SK-N-SH (cell line): ENCODE measurements around the gene TTC28. TPM values are rescaled to one million over a fixed set of nuclear protein-coding genes. Genes with fewer than 3 reads are reported as not detected.

Source experiments
- CTCF ChIA-PET: fragments of 300-600, 350-600 bp; formaldehyde crosslinking; extraction: SDS; loops from one replicate; lab custom pipeline; 2021; lab: Yijun Ruan, JAX
- POLR2A ChIA-PET: fragments of 350-600 bp; sonication (Branson Sonifier 250); formaldehyde crosslinking; extraction: SDS; loops from one replicate; lab custom pipeline; 2020; ENCODE audit warnings: antibody characterized with exemption, inconsistent platforms; lab: Yijun Ruan, JAX
- DNase-seq: peaks from one replicate; pipeline ENCODE4 v3.0.0; 2012
- H2AFZ ChIP-seq: fragments of 200-600 bp; sonication (generic); 2 replicates; pipeline ENCODE4 v1.8.1; 2016; ENCODE audit warnings: antibody characterized with exemption, mild to moderate bottlenecking, low read depth
- H3F3A ChIP-seq: fragments of 200-600 bp; sonication (generic); replicated peaks from 2 replicates; pipeline ENCODE3; 2016; ENCODE audit warnings: antibody characterized with exemption, mild to moderate bottlenecking; ENCODE audit not compliant: insufficient read depth
- H3K27ac ChIP-seq, 2 experiments: fragments of 200-500 bp in 1 of 2; fragments of 200-600 bp in 1 of 2; sonication (Bioruptor generic) in 1 of 2; sonication (generic), shearing (Covaris generic) in 1 of 2; 2 replicates each; pipeline versions ENCODE4 v1.5.1 to v1.6.1; 2014 to 2016; ENCODE audit warnings: low read depth in 2 of 2, inconsistent platforms in 1 of 2, low read length in 1 of 2, mild to moderate bottlenecking in 1 of 2, mixed read lengths in 1 of 2
- H3K27me3 ChIP-seq: fragments of 200-600 bp; sonication (generic), shearing (Covaris generic); 2 replicates; pipeline ENCODE4 v1.6.1; 2016; ENCODE audit warnings: mixed run types; ENCODE audit not compliant: insufficient read depth
- H3K36me3 ChIP-seq, 2 experiments: fragments of 200-500 bp in 1 of 2; fragments of 200-600 bp in 1 of 2; sonication (Bioruptor generic) in 1 of 2; sonication (generic) in 1 of 2; replicated peaks in 1 of 2; 2 replicates each; pipeline versions ENCODE3 to v1.5.1; 2014 to 2016; ENCODE audit warnings: low read length in 1 of 2, mild to moderate bottlenecking in 1 of 2; ENCODE audit not compliant: insufficient read depth in 2 of 2, control insufficient read depth in 1 of 2
- H3K4me1 ChIP-seq, 2 experiments: fragments of 200-500 bp in 1 of 2; fragments of 200-600 bp in 1 of 2; sonication (Bioruptor generic) in 1 of 2; sonication (generic), shearing (Covaris generic) in 1 of 2; 2 replicates each; pipeline versions ENCODE4 v1.5.1 to v1.6.1; 2014 to 2016; ENCODE audit warnings: low read depth in 1 of 2, low read length in 1 of 2, mixed run types in 1 of 2; ENCODE audit not compliant: insufficient read depth in 2 of 2, control insufficient read depth in 1 of 2
- H3K4me2 ChIP-seq: fragments of 200-600 bp; sonication (generic), shearing (Covaris generic); 2 replicates; pipeline ENCODE4 v1.6.1; 2017; ENCODE audit warnings: mixed run types
- H3K4me3 ChIP-seq, 2 experiments: fragments of 200-500 bp in 1 of 2; fragments of 200-600 bp in 1 of 2; sonication (Bioruptor generic) in 1 of 2; sonication (generic), shearing (Covaris generic) in 1 of 2; 2 replicates each; pipeline versions ENCODE4 v1.5.1 to v1.8.1; 2014 to 2016; ENCODE audit warnings: low read depth in 2 of 2, inconsistent platforms in 1 of 2, low read length in 1 of 2, mild to moderate bottlenecking in 1 of 2, mixed read lengths in 1 of 2, moderate library complexity in 1 of 2
- H3K79me2 ChIP-seq: fragments of 200-600 bp; sonication (generic); 2 replicates; pipeline ENCODE4 v1.8.1; 2017; ENCODE audit warnings: mild to moderate bottlenecking; ENCODE audit not compliant: insufficient read depth
- H3K9ac ChIP-seq: fragments of 200-600 bp; sonication (generic); 2 replicates; pipeline ENCODE4 v1.6.1; 2017; ENCODE audit warnings: mixed run types
- H3K9me2 ChIP-seq: fragments of 200-600 bp; sonication (generic); 2 replicates; pipeline ENCODE4 v1.6.1; 2017; ENCODE audit warnings: mixed run types
- H3K9me3 ChIP-seq: fragments of 200-600 bp; sonication (generic); 2 replicates; pipeline ENCODE4 v1.6.1; 2017; ENCODE audit warnings: mixed run types, mild to moderate bottlenecking, moderate library complexity
- H4K20me1 ChIP-seq: fragments of 200-600 bp; sonication (generic); 2 replicates; pipeline ENCODE4 v1.6.1; 2017; ENCODE audit warnings: mild to moderate bottlenecking, mixed run types; ENCODE audit not compliant: insufficient read depth
- EZH2phosphoT487 ChIP-seq: fragments of 200-600 bp; sonication (generic); IDR thresholded peaks from 2 replicates; pipeline ENCODE4 v1.6.1; 2017; ENCODE audit warnings: low read depth, mixed run types, mild to moderate bottlenecking, antibody characterized with exemption, moderate library complexity, borderline replicate concordance
- FOSL2 ChIP-seq: IDR thresholded peaks from 2 replicates; pipeline ENCODE4 v1.4.0; 2012; ENCODE audit warnings: low read depth, mild to moderate bottlenecking, moderate library complexity, borderline replicate concordance
- FOXJ3 ChIP-seq: sonication (generic); formaldehyde crosslinking; IDR thresholded peaks from 2 replicates; pipeline ENCODE4 v1.5.1; 2020; ENCODE audit warnings: mild to moderate bottlenecking, missing genetic modification reagents
- FOXM1 ChIP-seq: IDR thresholded peaks from 2 replicates; pipeline ENCODE4 v1.4.0; 2012; ENCODE audit warnings: low read depth, mild to moderate bottlenecking
- JUND ChIP-seq: IDR thresholded peaks from 2 replicates; pipeline ENCODE4 v1.4.0; 2012
- MEF2A ChIP-seq: IDR thresholded peaks from 2 replicates; pipeline ENCODE4 v1.4.0; 2012; ENCODE audit warnings: low read depth, borderline replicate concordance
- NFIC ChIP-seq: IDR thresholded peaks from 2 replicates; pipeline ENCODE4 v1.4.0; 2012; ENCODE audit warnings: borderline replicate concordance
- POLR2AphosphoS5 ChIP-seq: IDR thresholded peaks from 2 replicates; pipeline ENCODE4 v1.6.1; 2012; ENCODE audit warnings: low read depth, low read length
- RAD21 ChIP-seq: IDR thresholded peaks from 2 replicates; pipeline ENCODE4 v1.6.1; 2012; ENCODE audit warnings: mild to moderate bottlenecking, low read length
- RFX5 ChIP-seq: IDR thresholded peaks from 2 replicates; pipeline ENCODE4 v1.6.1; 2012; ENCODE audit warnings: mild to moderate bottlenecking, improper control_type of control experiment, low read length
- SIN3A ChIP-seq: IDR thresholded peaks from 2 replicates; pipeline ENCODE4 v1.6.1; 2012; ENCODE audit warnings: low read depth, mild to moderate bottlenecking, low read length, moderate library complexity, borderline replicate concordance
- SMC3 ChIP-seq: IDR thresholded peaks from 2 replicates; pipeline ENCODE4 v1.6.1; 2012; ENCODE audit warnings: low read depth, low read length, improper control_type of control experiment
- TAF1 ChIP-seq: IDR thresholded peaks from 2 replicates; pipeline ENCODE4 v1.6.1; 2012; ENCODE audit warnings: low read depth, mild to moderate bottlenecking, low read length, moderate library complexity, borderline replicate concordance
- YY1 ChIP-seq: IDR thresholded peaks from 2 replicates; pipeline ENCODE4 v1.4.0; 2012; ENCODE audit warnings: low read depth, mild to moderate bottlenecking
- WGBS: methylation state at CpG from one replicate; pipeline ENCODE4 v1.1.6; 2017; ENCODE audit warnings: low lambda C conversion rate; 5-methylcytosine and 5-hydroxymethylcytosine counted together
- polyA plus RNA-seq, 3 experiments: library from polyadenylated mRNA; depleted of rRNA; stranded (reverse); fragments of >200 nt; gene quantifications; 2 replicates each; pipeline ENCODE4 v1.2.3, GENCODE V29; 2012
- TF ChIP-seq, protein P1 (sequence below): IDR thresholded peaks from 2 replicates; pipeline ENCODE4 v1.4.0; 2012; ENCODE audit warnings: low read depth
- TF ChIP-seq, protein P2 (sequence below): fragments of 150-350 bp; IDR thresholded peaks from 2 replicates; pipeline ENCODE4 v1.6.1; 2017; ENCODE audit warnings: antibody characterized with exemption, low read length, low read depth, borderline replicate concordance
- TF ChIP-seq, protein P3 (sequence below): IDR thresholded peaks from 2 replicates; pipeline ENCODE4 v1.4.0; 2012; ENCODE audit warnings: low read depth, borderline replicate concordance
- TF ChIP-seq, protein P4 (sequence below): fragments of 200-600 bp; sonication (generic); IDR thresholded peaks from 2 replicates; pipeline ENCODE4 v1.6.1; 2017; ENCODE audit warnings: antibody characterized with exemption, mild to moderate bottlenecking, moderate library complexity
- TF ChIP-seq, protein P5 (sequence below): IDR thresholded peaks from 2 replicates; pipeline ENCODE4 v1.4.0; 2012; ENCODE audit warnings: low read depth, borderline replicate concordance
- TF ChIP-seq, protein P6 (sequence below): IDR thresholded peaks from 2 replicates; pipeline ENCODE4; 2012
- TF ChIP-seq, protein P7 (sequence below): fragments of 150-350 bp; IDR thresholded peaks from 2 replicates; pipeline ENCODE4 v1.6.1; 2016; ENCODE audit warnings: mild to moderate bottlenecking, low read depth, low read length
- TF ChIP-seq, protein P8 (sequence below): IDR thresholded peaks from 2 replicates; pipeline ENCODE4 v1.6.1; 2012; ENCODE audit warnings: mild to moderate bottlenecking, low read depth, low read length, moderate library complexity

The TTC28 gene
- polyA plus RNA-seq, 1 of the 3 experiments (the other 2 are of a cell fraction), result 5.9 TPM

DNA sequence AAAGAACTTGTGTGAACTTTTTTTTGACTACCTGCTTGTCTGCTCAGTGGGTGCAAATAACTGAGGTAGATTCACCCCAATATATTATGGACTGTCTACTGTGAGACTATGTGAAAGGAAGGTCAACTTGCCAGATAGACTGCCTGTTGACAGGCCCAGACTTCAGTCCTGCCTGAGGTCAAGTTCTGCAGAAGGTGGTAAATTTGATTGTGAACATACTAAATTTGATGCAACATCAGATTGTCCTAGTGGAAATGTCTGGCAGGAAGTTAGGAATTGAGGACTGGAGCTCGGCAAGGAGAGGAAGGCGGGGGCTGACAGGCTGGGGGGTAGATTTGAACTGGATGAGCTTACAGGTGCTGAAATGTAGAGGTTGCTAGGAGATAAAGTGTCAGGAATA, 140.7 kb downstream of the TTC28 start:
- WGBS, result 76% methylated on average over 2 of the region's 2 CpGs
- CTCF ChIA-PET, result no interaction called here
- no peak overlapping the region for H2AFZ ChIP-seq
- no peak overlapping the region for H3K9ac ChIP-seq
- peaks cover 0 to 18% of the 10 kb centered on the region in 2 experiments for H3K36me3 ChIP-seq
- H3K9me3 ChIP-seq, result peaks cover 10% of the 10 kb centered on the region; the same call in 1 of the 2 replicates
- peak; percentile 52 for DNase-seq
- POLR2A ChIA-PET, result no interaction called here
- no peak overlapping the region for H3K4me3 ChIP-seq
- H3F3A ChIP-seq, result no peaks in the 10 kb centered on the region
- peak overlapping the region in 1 of 2 experiments; percentile 25; a peak in 2 of 4 replicates for H3K27ac ChIP-seq
- H3K4me1 ChIP-seq, result peaks cover 0 to 9% of the 10 kb centered on the region in 2 experiments; a peak in 1 of 4 replicates
- no peak overlapping the region for H3K4me2 ChIP-seq
- no peaks in the 10 kb centered on the region for H3K9me2 ChIP-seq
- no peaks in the 10 kb centered on the region for H3K27me3 ChIP-seq
- no peaks in the 10 kb centered on the region for H4K20me1 ChIP-seq
- peaks cover 14% of the 10 kb centered on the region; the same call in 1 of the 2 replicates for H3K79me2 ChIP-seq
- TF ChIP-seq SIN3A, result no peak
- TF ChIP-seq RAD21, result peak; percentile 15; the same call in 1 of the 2 replicates
- TF ChIP-seq, protein P1, sequence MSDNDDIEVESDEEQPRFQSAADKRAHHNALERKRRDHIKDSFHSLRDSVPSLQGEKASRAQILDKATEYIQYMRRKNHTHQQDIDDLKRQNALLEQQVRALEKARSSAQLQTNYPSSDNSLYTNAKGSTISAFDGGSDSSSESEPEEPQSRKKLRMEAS, result no peak
- TF ChIP-seq MEF2A, result no peak
- TF ChIP-seq, protein P2, sequence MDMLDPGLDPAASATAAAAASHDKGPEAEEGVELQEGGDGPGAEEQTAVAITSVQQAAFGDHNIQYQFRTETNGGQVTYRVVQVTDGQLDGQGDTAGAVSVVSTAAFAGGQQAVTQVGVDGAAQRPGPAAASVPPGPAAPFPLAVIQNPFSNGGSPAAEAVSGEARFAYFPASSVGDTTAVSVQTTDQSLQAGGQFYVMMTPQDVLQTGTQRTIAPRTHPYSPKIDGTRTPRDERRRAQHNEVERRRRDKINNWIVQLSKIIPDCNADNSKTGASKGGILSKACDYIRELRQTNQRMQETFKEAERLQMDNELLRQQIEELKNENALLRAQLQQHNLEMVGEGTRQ, result no peak
- TF ChIP-seq FOXM1, result no peak
- TF ChIP-seq, protein P3, sequence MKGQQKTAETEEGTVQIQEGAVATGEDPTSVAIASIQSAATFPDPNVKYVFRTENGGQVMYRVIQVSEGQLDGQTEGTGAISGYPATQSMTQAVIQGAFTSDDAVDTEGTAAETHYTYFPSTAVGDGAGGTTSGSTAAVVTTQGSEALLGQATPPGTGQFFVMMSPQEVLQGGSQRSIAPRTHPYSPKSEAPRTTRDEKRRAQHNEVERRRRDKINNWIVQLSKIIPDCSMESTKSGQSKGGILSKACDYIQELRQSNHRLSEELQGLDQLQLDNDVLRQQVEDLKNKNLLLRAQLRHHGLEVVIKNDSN, result no peak
- TF ChIP-seq, protein P4, sequence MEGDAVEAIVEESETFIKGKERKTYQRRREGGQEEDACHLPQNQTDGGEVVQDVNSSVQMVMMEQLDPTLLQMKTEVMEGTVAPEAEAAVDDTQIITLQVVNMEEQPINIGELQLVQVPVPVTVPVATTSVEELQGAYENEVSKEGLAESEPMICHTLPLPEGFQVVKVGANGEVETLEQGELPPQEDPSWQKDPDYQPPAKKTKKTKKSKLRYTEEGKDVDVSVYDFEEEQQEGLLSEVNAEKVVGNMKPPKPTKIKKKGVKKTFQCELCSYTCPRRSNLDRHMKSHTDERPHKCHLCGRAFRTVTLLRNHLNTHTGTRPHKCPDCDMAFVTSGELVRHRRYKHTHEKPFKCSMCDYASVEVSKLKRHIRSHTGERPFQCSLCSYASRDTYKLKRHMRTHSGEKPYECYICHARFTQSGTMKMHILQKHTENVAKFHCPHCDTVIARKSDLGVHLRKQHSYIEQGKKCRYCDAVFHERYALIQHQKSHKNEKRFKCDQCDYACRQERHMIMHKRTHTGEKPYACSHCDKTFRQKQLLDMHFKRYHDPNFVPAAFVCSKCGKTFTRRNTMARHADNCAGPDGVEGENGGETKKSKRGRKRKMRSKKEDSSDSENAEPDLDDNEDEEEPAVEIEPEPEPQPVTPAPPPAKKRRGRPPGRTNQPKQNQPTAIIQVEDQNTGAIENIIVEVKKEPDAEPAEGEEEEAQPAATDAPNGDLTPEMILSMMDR, result no peak
- TF ChIP-seq YY1, result no peak
- no peak for TF ChIP-seq TAF1
- 0 out of 2 replicates have a peak, but pooled peaks have one; percentile 33 for TF ChIP-seq FOXJ3
- TF ChIP-seq RFX5, result no peak
- TF ChIP-seq, protein P5, sequence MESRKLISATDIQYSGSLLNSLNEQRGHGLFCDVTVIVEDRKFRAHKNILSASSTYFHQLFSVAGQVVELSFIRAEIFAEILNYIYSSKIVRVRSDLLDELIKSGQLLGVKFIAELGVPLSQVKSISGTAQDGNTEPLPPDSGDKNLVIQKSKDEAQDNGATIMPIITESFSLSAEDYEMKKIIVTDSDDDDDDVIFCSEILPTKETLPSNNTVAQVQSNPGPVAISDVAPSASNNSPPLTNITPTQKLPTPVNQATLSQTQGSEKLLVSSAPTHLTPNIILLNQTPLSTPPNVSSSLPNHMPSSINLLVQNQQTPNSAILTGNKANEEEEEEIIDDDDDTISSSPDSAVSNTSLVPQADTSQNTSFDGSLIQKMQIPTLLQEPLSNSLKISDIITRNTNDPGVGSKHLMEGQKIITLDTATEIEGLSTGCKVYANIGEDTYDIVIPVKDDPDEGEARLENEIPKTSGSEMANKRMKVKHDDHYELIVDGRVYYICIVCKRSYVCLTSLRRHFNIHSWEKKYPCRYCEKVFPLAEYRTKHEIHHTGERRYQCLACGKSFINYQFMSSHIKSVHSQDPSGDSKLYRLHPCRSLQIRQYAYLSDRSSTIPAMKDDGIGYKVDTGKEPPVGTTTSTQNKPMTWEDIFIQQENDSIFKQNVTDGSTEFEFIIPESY, result no peak
- no peak for TF ChIP-seq FOSL2
- TF ChIP-seq, protein P6, sequence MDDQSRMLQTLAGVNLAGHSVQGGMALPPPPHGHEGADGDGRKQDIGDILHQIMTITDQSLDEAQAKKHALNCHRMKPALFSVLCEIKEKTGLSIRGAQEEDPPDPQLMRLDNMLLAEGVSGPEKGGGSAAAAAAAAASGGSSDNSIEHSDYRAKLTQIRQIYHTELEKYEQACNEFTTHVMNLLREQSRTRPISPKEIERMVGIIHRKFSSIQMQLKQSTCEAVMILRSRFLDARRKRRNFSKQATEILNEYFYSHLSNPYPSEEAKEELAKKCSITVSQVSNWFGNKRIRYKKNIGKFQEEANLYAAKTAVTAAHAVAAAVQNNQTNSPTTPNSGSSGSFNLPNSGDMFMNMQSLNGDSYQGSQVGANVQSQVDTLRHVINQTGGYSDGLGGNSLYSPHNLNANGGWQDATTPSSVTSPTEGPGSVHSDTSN, result no peak
- TF ChIP-seq, protein P7, sequence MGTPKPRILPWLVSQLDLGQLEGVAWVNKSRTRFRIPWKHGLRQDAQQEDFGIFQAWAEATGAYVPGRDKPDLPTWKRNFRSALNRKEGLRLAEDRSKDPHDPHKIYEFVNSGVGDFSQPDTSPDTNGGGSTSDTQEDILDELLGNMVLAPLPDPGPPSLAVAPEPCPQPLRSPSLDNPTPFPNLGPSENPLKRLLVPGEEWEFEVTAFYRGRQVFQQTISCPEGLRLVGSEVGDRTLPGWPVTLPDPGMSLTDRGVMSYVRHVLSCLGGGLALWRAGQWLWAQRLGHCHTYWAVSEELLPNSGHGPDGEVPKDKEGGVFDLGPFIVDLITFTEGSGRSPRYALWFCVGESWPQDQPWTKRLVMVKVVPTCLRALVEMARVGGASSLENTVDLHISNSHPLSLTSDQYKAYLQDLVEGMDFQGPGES, result no peak
- no peak for TF ChIP-seq POLR2AphosphoS5
- TF ChIP-seq, protein P8, sequence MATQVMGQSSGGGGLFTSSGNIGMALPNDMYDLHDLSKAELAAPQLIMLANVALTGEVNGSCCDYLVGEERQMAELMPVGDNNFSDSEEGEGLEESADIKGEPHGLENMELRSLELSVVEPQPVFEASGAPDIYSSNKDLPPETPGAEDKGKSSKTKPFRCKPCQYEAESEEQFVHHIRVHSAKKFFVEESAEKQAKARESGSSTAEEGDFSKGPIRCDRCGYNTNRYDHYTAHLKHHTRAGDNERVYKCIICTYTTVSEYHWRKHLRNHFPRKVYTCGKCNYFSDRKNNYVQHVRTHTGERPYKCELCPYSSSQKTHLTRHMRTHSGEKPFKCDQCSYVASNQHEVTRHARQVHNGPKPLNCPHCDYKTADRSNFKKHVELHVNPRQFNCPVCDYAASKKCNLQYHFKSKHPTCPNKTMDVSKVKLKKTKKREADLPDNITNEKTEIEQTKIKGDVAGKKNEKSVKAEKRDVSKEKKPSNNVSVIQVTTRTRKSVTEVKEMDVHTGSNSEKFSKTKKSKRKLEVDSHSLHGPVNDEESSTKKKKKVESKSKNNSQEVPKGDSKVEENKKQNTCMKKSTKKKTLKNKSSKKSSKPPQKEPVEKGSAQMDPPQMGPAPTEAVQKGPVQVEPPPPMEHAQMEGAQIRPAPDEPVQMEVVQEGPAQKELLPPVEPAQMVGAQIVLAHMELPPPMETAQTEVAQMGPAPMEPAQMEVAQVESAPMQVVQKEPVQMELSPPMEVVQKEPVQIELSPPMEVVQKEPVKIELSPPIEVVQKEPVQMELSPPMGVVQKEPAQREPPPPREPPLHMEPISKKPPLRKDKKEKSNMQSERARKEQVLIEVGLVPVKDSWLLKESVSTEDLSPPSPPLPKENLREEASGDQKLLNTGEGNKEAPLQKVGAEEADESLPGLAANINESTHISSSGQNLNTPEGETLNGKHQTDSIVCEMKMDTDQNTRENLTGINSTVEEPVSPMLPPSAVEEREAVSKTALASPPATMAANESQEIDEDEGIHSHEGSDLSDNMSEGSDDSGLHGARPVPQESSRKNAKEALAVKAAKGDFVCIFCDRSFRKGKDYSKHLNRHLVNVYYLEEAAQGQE, result no peak
- no peak for TF ChIP-seq JUND
- TF ChIP-seq SMC3, result no peak
- TF ChIP-seq NFIC, result no peak
- TF ChIP-seq EZH2phosphoT487, result no peak
